ENCODE measurements around the gene CELA2B. TPM values are rescaled to one million over a fixed set of nuclear protein-coding genes. Genes with fewer than 3 reads are reported as not detected.
"Not testable (repeated sequence)": the region's sequence is repeated elsewhere in the genome, so short reads cannot be mapped to it uniquely, and the experiment has no call there.

CELA2B gene
- total and polyA plus RNA-seq, 2 donors (not counting 1 experiment from before 2014, with no cell fraction given): not detected

GRCh38 chr1:15521206-15521906, 45.5 kb downstream of the CELA2B start:
- H2AFZ ChIP-seq (ENCODE audit: insufficient read depth, low read depth, low read length, poor library complexity, severe bottlenecking); H3K27ac Mint-ChIP-seq; H3K9me3 Mint-ChIP-seq (ENCODE audit: insufficient read depth); CTCF ChIA-PET; H3K4me2 ChIP-seq (replicated peaks; ENCODE audit: low read depth, low read length, poor library complexity, severe bottlenecking); H3K4me3 ChIP-seq (ENCODE audit: control extremely low read depth in 1 of 5, extremely low read depth in 1 of 5, insufficient read depth in 1 of 5, low read depth in 2 of 5, low read length in 4 of 5); ATAC-seq (ENCODE audit: low read depth); H4K20me1 ChIP-seq (ENCODE audit: control insufficient read depth, insufficient read depth, low read length, poor library complexity, severe bottlenecking); H3K9ac ChIP-seq (ENCODE audit: low read length); H3K4me3 Mint-ChIP-seq; H3K27ac ChIP-seq (ENCODE audit: low read length in 2 of 2); H3K27me3 Mint-ChIP-seq; H3K27me3 ChIP-seq (replicated peaks in 1 of 4; ENCODE audit: control extremely low read depth in 1 of 4, control insufficient read depth in 3 of 4, insufficient read depth in 4 of 4, low read length in 3 of 4); H3K9me3 ChIP-seq (ENCODE audit: control extremely low read depth in 1 of 3, control insufficient read depth in 2 of 3, insufficient read depth in 1 of 3, low read length in 2 of 3); DNase-seq: not testable (repeated sequence)
- POLR2A ChIA-PET: interaction anchor here (0.7 kb wide), 1 partner anchor 1104 kb away, joined by 4 read pairs; no protein-coding TSS in a partner anchor
- H3K4me1 ChIP-seq (ENCODE audit: control insufficient read depth in 2 of 2, insufficient read depth in 2 of 2, low read length in 2 of 2): peaks cover 19 to 24% of the 10 kb centered on the region in 2 donors
- peaks cover 69% of the 10 kb centered on the region for H3K79me2 ChIP-seq (ENCODE audit: control insufficient read depth, insufficient read depth, low read length)
- H3K36me3 ChIP-seq (replicated peaks in 1 of 2; ENCODE audit: control extremely low read depth in 1 of 2, control insufficient read depth in 1 of 2, extremely low read depth in 1 of 2, insufficient read depth in 2 of 2, low read length in 1 of 2): peaks cover 4 to 19% of the 10 kb centered on the region in 2 experiments
- WGBS (ENCODE audit: insufficient coverage): 95% methylated on average over 10 of the region's 17 CpGs
- peaks cover 55% of the 10 kb centered on the region for H3K4me1 Mint-ChIP-seq
- intact Hi-C loops (cut with micrococcal nuclease): loop anchor here (5.0 to 10.0 kb wide), 5 partner anchors 114 to 1123 kb away; partner anchors contain the start of genes CPLANE2, EFHD2, NECAP2 and PLEKHM2

- Mint-ChIP-seq H3K9me3 (ENCODE audit: insufficient read depth) (no peaks in the 10 kb centered on the region), H3K27ac (no peak overlapping the region), H3K27me3 (no peaks in the 10 kb centered on the region), H3K4me1 (peaks cover 55% of the 10 kb centered on the region), H3K4me3 (peak overlapping the region; percentile 57)
- Histone ChIP-seq H3K36me3 (replicated peaks in 1 of 2; ENCODE audit: control extremely low read depth in 1 of 2, control insufficient read depth in 1 of 2, extremely low read depth in 1 of 2, insufficient read depth in 2 of 2, low read length in 1 of 2) (peaks cover 4 to 7% of the 10 kb centered on the region in 2 experiments), H2AFZ (ENCODE audit: insufficient read depth, low read depth, low read length, poor library complexity, severe bottlenecking) (no peak overlapping the region), H3K9me3 (ENCODE audit: control extremely low read depth in 1 of 3, control insufficient read depth in 2 of 3, insufficient read depth in 1 of 3, low read length in 2 of 3) (no peaks in the 10 kb centered on the region), H3K27me3 (replicated peaks in 1 of 4; ENCODE audit: control extremely low read depth in 1 of 4, control insufficient read depth in 3 of 4, insufficient read depth in 4 of 4, low read length in 3 of 4) (no peaks in the 10 kb centered on the region), H3K27ac (ENCODE audit: low read length in 2 of 2) (no peak overlapping the region), H3K4me1 (ENCODE audit: control insufficient read depth in 2 of 2, insufficient read depth in 2 of 2, low read length in 2 of 2) (peaks cover 24 to 30% of the 10 kb centered on the region in 2 donors), H3K79me2 (ENCODE audit: control insufficient read depth, insufficient read depth, low read length) (peaks cover 68% of the 10 kb centered on the region), H3K4me3 (ENCODE audit: control extremely low read depth in 1 of 5, extremely low read depth in 1 of 5, insufficient read depth in 1 of 5, low read depth in 2 of 5, low read length in 4 of 5) (no peak overlapping the region), H3K4me2 (replicated peaks; ENCODE audit: low read depth, low read length, poor library complexity, severe bottlenecking) (peak overlapping the region; percentile 92), H3K9ac (ENCODE audit: low read length) (no peak overlapping the region), H4K20me1 (ENCODE audit: control insufficient read depth, insufficient read depth, low read length, poor library complexity, severe bottlenecking) (no peaks in the 10 kb centered on the region)
- intact Hi-C loops (cut with micrococcal nuclease): loop anchor here (5.0 to 10.0 kb wide), 5 partner anchors 115 to 1122 kb away; partner anchors contain the start of genes CPLANE2, EFHD2, NECAP2 and PLEKHM2
- TF ChIP-seq CTCF (IDR thresholded peaks at IDR 0.05): no peak
- DNase-seq (peak; percentile 31), ATAC-seq (ENCODE audit: low read depth) (no peak)
- ChIA-PET CTCF (interaction anchor here (0.7 kb wide), 1 partner anchor 679 kb away, joined by 3 read pairs; no protein-coding TSS in a partner anchor), POLR2A (no interaction called here)
- WGBS (ENCODE audit: insufficient coverage): 100% methylated on average over 3 of the region's 4 CpGs
Observed at GRCh38 chr1:15522551-15522950, 46.6 kb downstream of the CELA2B start.
